H1 (cell line): ENCODE data around the gene SLC15A1. TPM values are rescaled to one million over a fixed set of nuclear protein-coding genes. Genes with fewer than 3 reads are reported as not detected.
A peak's percentile ranks its signal among the peaks of the same experiment; 100 is the strongest.

Experiments used
- CTCF ChIA-PET: fragments of 300-600 bp; sonication (Branson Sonifier 250); formaldehyde crosslinking; loops from one replicate; lab custom pipeline; 2021; ENCODE audit not compliant: partially characterized antibody; lab: Charles Lee
- POLR2A ChIA-PET: fragments of 300-600 bp; sonication (Branson Sonifier 250); formaldehyde crosslinking; loops from one replicate; lab custom pipeline; 2021; ENCODE audit warnings: inconsistent platforms; ENCODE audit not compliant: partially characterized antibody; lab: Charles Lee
- DNase-seq, 2 experiments: peaks; one replicate each; pipeline versions ENCODE4 v3.0.0 to v3.0.0-alpha.2; 2010 to 2022; ENCODE audit warnings: low spot score in 2 of 2, low read depth in 1 of 2, mixed read lengths in 1 of 2
- FAIRE-seq: peaks from 2 replicates; lab custom pipeline; 2011; peaks lifted over from hg19 to GRCh38; lab: Jason Lieb, UNC
- H2AFZ ChIP-seq: 2 replicates; pipeline ENCODE4 v1.8.1; 2012; ENCODE audit warnings: low read length, inconsistent platforms
- H2AK5ac ChIP-seq: 2 replicates; pipeline ENCODE4 v1.6.1; 2013; ENCODE audit warnings: low read depth, low read length
- H2BK120ac ChIP-seq: replicated peaks from 2 replicates; pipeline ENCODE3; 2013; ENCODE audit warnings: low read depth, low read length, inconsistent platforms
- H2BK12ac ChIP-seq: 2 replicates; pipeline ENCODE4 v1.6.1; 2013; ENCODE audit warnings: low read depth, low read length
- H2BK15ac ChIP-seq: 2 replicates; pipeline ENCODE4 v1.6.1; 2013; ENCODE audit warnings: low read length
- H2BK20ac ChIP-seq: 2 replicates; pipeline ENCODE4 v1.6.1; 2013; ENCODE audit warnings: low read length
- H2BK5ac ChIP-seq: 2 replicates; pipeline ENCODE4 v1.6.1; 2013; ENCODE audit warnings: low read depth, low read length
- H3K14ac ChIP-seq: 2 replicates; pipeline ENCODE4 v1.6.1; 2013; ENCODE audit warnings: inconsistent platforms; ENCODE audit not compliant: insufficient read length
- H3K18ac ChIP-seq: 2 replicates; pipeline ENCODE4 v1.6.1; 2013; ENCODE audit warnings: low read length; ENCODE audit errors: extremely low read depth
- H3K23ac ChIP-seq: 2 replicates; pipeline ENCODE4 v1.6.1; 2013; ENCODE audit warnings: inconsistent platforms; ENCODE audit not compliant: insufficient read length
- H3K23me2 ChIP-seq: 2 replicates; pipeline ENCODE4 v1.6.1; 2013; ENCODE audit warnings: low read depth, low read length
- H3K27ac ChIP-seq: 2 replicates; pipeline ENCODE4 v1.6.1; 2011; ENCODE audit warnings: low read depth, low read length, inconsistent platforms
- H3K27me3 ChIP-seq, 4 experiments: replicated peaks in 1 of 4; 1 replicate in 1 of 4; 2 replicates in 3 of 4; pipeline versions ENCODE4 v1.6.1 to v1.8.1; 2011 to 2013; ENCODE audit warnings: low read length in 3 of 4, mild to moderate bottlenecking in 3 of 4, inconsistent platforms in 2 of 4, mixed read lengths in 2 of 4, moderate library complexity in 1 of 4; ENCODE audit not compliant: control insufficient read depth in 3 of 4, insufficient read depth in 3 of 4; ENCODE audit errors: extremely low read depth in 1 of 4
- H3K36me3 ChIP-seq, 4 experiments: 2 replicates each; pipeline versions ENCODE4 v1.6.1 to v1.8.1; 2011 to 2013; ENCODE audit warnings: mild to moderate bottlenecking in 4 of 4, low read length in 3 of 4, moderate library complexity in 2 of 4, control low read depth in 1 of 4, inconsistent platforms in 1 of 4; ENCODE audit not compliant: insufficient read depth in 4 of 4, control insufficient read depth in 2 of 4
- H3K4ac ChIP-seq: replicated peaks from 2 replicates; pipeline ENCODE3; 2013; ENCODE audit warnings: low read length, low read depth, mixed read lengths, inconsistent platforms; ENCODE audit not compliant: insufficient read length
- H3K4me1 ChIP-seq, 4 experiments: replicated peaks in 1 of 4; 1 replicate in 1 of 4; 2 replicates in 3 of 4; pipeline versions ENCODE4 v1.6.1 to v1.8.1; 2011 to 2013; ENCODE audit warnings: low read length in 3 of 4, inconsistent platforms in 2 of 4, mixed read lengths in 1 of 4; ENCODE audit not compliant: insufficient read depth in 4 of 4, control insufficient read depth in 3 of 4
- H3K4me2 ChIP-seq, 2 experiments: 2 replicates each; pipeline versions ENCODE4 v1.6.1 to v1.8.1; 2011 to 2013; ENCODE audit warnings: low read depth in 2 of 2, low read length in 2 of 2, control low read depth in 1 of 2, inconsistent platforms in 1 of 2, mild to moderate bottlenecking in 1 of 2; ENCODE audit not compliant: insufficient read depth in 1 of 2
- H3K4me3 ChIP-seq, 4 experiments: fragments of 200-600, 300-600 bp in 1 of 4; sonication (generic), shearing (Covaris generic), sonication (Bioruptor Twin) in 1 of 4; 2 replicates each; pipeline versions ENCODE4 v1.5.1 to v1.8.1; 2011 to 2016; ENCODE audit warnings: low read length in 4 of 4, low read depth in 3 of 4, control low read depth in 2 of 4, inconsistent platforms in 2 of 4, mild to moderate bottlenecking in 2 of 4, mixed read lengths in 1 of 4, moderate library complexity in 1 of 4; ENCODE audit not compliant: insufficient read depth in 2 of 4; ENCODE audit errors: extremely low read depth in 1 of 4
- H3K56ac ChIP-seq: replicated peaks from 2 replicates; pipeline ENCODE3; 2013; ENCODE audit warnings: low read depth, mild to moderate bottlenecking, mixed read lengths, low read length, inconsistent platforms; ENCODE audit not compliant: insufficient read length
- H3K79me1 ChIP-seq: 2 replicates; pipeline ENCODE4 v1.6.1; 2013; ENCODE audit warnings: low read depth, low read length, control low read depth
- H3K79me2 ChIP-seq, 2 experiments: 2 replicates each; pipeline versions ENCODE4 v1.6.1 to v1.8.1; 2012 to 2013; ENCODE audit warnings: low read length in 2 of 2, mild to moderate bottlenecking in 2 of 2, inconsistent platforms in 1 of 2; ENCODE audit not compliant: insufficient read depth in 2 of 2, control insufficient read depth in 1 of 2
- H3K9ac ChIP-seq, 4 experiments: replicated peaks in 1 of 4; 1 replicate in 1 of 4; 2 replicates in 3 of 4; pipeline versions ENCODE4 v1.6.1 to v1.8.1; 2011 to 2013; ENCODE audit warnings: low read depth in 3 of 4, low read length in 3 of 4, control low read depth in 2 of 4, mild to moderate bottlenecking in 2 of 4, moderate library complexity in 2 of 4, inconsistent platforms in 1 of 4; ENCODE audit errors: extremely low read depth in 1 of 4
- H3K9me3 ChIP-seq, 2 experiments: 2 replicates each; pipeline versions ENCODE4 v1.6.1 to v1.8.1; 2012 to 2013; ENCODE audit warnings: mild to moderate bottlenecking in 2 of 2, moderate library complexity in 2 of 2, control low read depth in 1 of 2, inconsistent platforms in 1 of 2, low read depth in 1 of 2, low read length in 1 of 2, mixed read lengths in 1 of 2; ENCODE audit not compliant: insufficient read depth in 2 of 2
- H4K20me1 ChIP-seq, 2 experiments: replicated peaks in 1 of 2; 2 replicates each; pipeline versions ENCODE3 to v1.8.1; 2011 to 2013; ENCODE audit warnings: inconsistent platforms in 2 of 2, low read length in 2 of 2, mild to moderate bottlenecking in 1 of 2; ENCODE audit not compliant: insufficient read depth in 2 of 2, control insufficient read depth in 1 of 2
- H4K5ac ChIP-seq: 2 replicates; pipeline ENCODE4 v1.6.1; 2013; ENCODE audit warnings: low read length, low read depth, mixed read lengths, inconsistent platforms; ENCODE audit not compliant: insufficient read length
- H4K8ac ChIP-seq: 2 replicates; pipeline ENCODE4 v1.8.0; 2013; ENCODE audit warnings: mild to moderate bottlenecking, moderate library complexity, low read length, inconsistent platforms; ENCODE audit not compliant: insufficient read depth; ENCODE audit errors: extremely low read depth
- H4K91ac ChIP-seq: replicated peaks from 2 replicates; pipeline ENCODE3; 2013; ENCODE audit warnings: low read length, mixed read lengths, inconsistent platforms; ENCODE audit not compliant: insufficient read length
- CBX5 ChIP-seq: fragments of 300-800, 300-1000 bp; sonication (generic); IDR thresholded peaks from 2 replicates; pipeline ENCODE4 v1.7.1; 2016; ENCODE audit warnings: antibody characterized with exemption, low read length, low read depth
- CBX8 ChIP-seq: fragments of 300-800, 300-1000 bp; sonication (generic); IDR thresholded peaks from 2 replicates; pipeline ENCODE4 v1.7.1; 2016; ENCODE audit warnings: low read depth, low read length, borderline replicate concordance
- EGR1 ChIP-seq: IDR thresholded peaks from 2 replicates; pipeline ENCODE4 v1.6.1; 2011; ENCODE audit warnings: low read depth, low read length, borderline replicate concordance
- GABPA ChIP-seq: IDR thresholded peaks from 2 replicates; pipeline ENCODE4 v1.6.1; 2011; ENCODE audit warnings: mild to moderate bottlenecking, low read length, moderate library complexity, borderline replicate concordance; ENCODE audit not compliant: insufficient read depth
- WGBS, 2 experiments: shearing (Covaris generic) in 1 of 2; methylation state at CpG; one replicate each; pipeline versions ENCODE4 v1.1.6 to v1.1.7; 2013 to 2015; ENCODE audit warnings: low lambda C conversion rate in 2 of 2, mixed read lengths in 2 of 2, inconsistent platforms in 1 of 2, low coverage in 1 of 2, missing lambda C conversion rate in 1 of 2; ENCODE audit not compliant: insufficient replicate concordance in 2 of 2, insufficient coverage in 1 of 2, insufficient read length in 1 of 2; ENCODE audit errors: extremely low coverage in 1 of 2, missing lambda C conversion rate in 1 of 2; 5-methylcytosine and 5-hydroxymethylcytosine counted together
- long read RNA-seq, 2 experiments: library from RNA in 1 of 2; library from capped mRNA in 1 of 2; stranded (forward); transcript quantifications; one replicate each; pipeline ENCODE4 v2.0.0, GENCODE V29; 2021; ENCODE audit warnings: inconsistent platforms in 1 of 2
- polyA minus RNA-seq, 3 experiments: library from RNA; depleted of rRNA, polyadenylated mRNA; stranded (reverse); fragments of >200 nt; gene quantifications; 1 replicate in 2 of 3; 2 replicates in 1 of 3; pipeline ENCODE4 v1.2.3, GENCODE V29; 2011
- polyA plus RNA-seq, 7 experiments: library from polyadenylated mRNA; depleted of rRNA in 3 of 7; stranded (reverse) in 5 of 7; unstranded in 2 of 7; fragments of >200 nt in 5 of 7; fragments of 200-250 nt in 2 of 7; gene quantifications; 1 replicate in 5 of 7; 2 replicates in 1 of 7; 4 replicates in 1 of 7; pipeline versions ENCODE4 v1.2.1 to v1.2.3, GENCODE V29; 2011 to 2013; ENCODE audit warnings: missing spikeins in 2 of 7, mixed read lengths in 2 of 7
- total RNA-seq: library from RNA; stranded (reverse); fragmentation: NEBNext Ultra II Directional; extraction: Animal tissue kit (Norgen Biotek cat#: 25700); gene quantifications from 2 replicates; pipeline ENCODE4 v1.2.1, GENCODE V29; 2021

The SLC15A1 gene, protein sequence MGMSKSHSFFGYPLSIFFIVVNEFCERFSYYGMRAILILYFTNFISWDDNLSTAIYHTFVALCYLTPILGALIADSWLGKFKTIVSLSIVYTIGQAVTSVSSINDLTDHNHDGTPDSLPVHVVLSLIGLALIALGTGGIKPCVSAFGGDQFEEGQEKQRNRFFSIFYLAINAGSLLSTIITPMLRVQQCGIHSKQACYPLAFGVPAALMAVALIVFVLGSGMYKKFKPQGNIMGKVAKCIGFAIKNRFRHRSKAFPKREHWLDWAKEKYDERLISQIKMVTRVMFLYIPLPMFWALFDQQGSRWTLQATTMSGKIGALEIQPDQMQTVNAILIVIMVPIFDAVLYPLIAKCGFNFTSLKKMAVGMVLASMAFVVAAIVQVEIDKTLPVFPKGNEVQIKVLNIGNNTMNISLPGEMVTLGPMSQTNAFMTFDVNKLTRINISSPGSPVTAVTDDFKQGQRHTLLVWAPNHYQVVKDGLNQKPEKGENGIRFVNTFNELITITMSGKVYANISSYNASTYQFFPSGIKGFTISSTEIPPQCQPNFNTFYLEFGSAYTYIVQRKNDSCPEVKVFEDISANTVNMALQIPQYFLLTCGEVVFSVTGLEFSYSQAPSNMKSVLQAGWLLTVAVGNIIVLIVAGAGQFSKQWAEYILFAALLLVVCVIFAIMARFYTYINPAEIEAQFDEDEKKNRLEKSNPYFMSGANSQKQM
- total RNA-seq (2.4 and 2.6 TPM in 2 replicates), polyA plus RNA-seq (2011; rRNA removed) (1.3 and 1.5 TPM in 2 replicates), polyA minus RNA-seq (2011; rRNA and poly(A)+ RNA removed) (2.9 and 4.6 TPM in 2 replicates)
- polyA plus RNA-seq (2011; cell fraction: cytosol; rRNA removed), result 1.2 TPM
- polyA plus RNA-seq (2011; cell fraction: nucleus; rRNA removed), result 2.1 TPM
- 1.8 to 2.2 TPM (median 1.9 TPM) in 4 replicates for polyA plus RNA-seq (2012, experiment 1 of 2)
- polyA plus RNA-seq (2012, experiment 2 of 2), result 0.43 TPM
- polyA plus RNA-seq (2013, experiment 1 of 2), result 3.6 TPM
- polyA plus RNA-seq (2013, experiment 2 of 2), result 3.2 TPM
- polyA minus RNA-seq (2011; cell fraction: cytosol; rRNA and poly(A)+ RNA removed), result 1.2 TPM
- 2.7 TPM for polyA minus RNA-seq (2011; cell fraction: nucleus; rRNA and poly(A)+ RNA removed)
- long read RNA-seq, experiment 1, partial matches to known transcripts, result 1 of 1 reads
- long read RNA-seq, experiment 1, other reads (novel, unspliced or antisense), result 0 of 1 reads
- long read RNA-seq, experiment 2, result 0 reads

DNA sequence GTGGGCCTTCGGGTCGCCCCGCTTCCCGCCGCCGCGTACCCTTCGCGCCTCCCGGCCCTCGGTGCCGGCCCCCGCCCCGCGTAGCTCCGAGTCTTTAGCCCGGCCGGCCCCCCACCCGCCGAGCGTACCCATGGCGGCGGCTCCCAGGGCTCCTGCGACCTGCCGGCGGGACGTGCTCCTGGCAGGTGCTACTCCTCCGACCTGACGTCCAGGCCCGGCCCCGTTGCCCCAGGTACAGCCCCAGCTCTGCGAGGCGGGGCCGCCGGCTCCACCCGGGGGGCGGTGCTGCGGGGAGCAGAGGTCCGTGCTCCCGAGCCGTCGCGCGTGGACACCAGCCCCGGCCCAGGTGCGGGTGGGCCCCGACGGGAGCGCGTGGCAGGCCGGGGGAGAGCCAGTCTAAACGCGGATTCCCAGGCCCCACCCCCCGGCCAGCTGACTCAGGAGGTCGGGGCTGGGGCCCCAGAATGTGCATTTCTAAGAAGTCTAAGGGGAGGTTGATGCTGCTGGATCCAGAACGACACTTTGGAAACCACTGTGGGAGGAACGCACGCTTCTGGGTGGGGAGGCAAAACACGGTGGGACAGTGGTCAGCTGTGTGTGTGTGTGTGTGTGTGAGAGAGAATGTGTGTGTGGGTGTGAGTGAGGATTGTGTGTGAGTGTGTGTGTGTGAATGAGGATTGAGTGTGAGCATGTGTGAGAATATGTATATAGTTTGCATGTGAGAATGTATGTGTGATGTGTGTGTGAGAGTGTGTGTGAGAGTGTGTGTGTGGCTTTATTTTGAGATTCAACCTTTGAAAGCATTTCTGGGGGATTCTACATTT, at the start of gene SLC15A1:
Gene SLC15A1 (minus strand): TSS at position 206 of the 824 bp plus-strand sequence. CDS start 74 bp downstream, at position 132.
- no peak within 1 kb of the TSS for H2BK120ac ChIP-seq
- no peak within 1 kb of the TSS for H3K27ac ChIP-seq
- H3K27me3 ChIP-seq, result peaks cover 0 to 23% (median 16%) of the 10 kb centered on the region in 4 experiments; a peak in 6 of 7 replicates
- H2BK12ac ChIP-seq, result no peak within 1 kb of the TSS; the same call in 1 of the 2 replicates
- H3K4me2 ChIP-seq, result peak within 1 kb of the TSS; percentile 74 to 79
- no peaks in the 10 kb centered on the region for H3K79me2 ChIP-seq
- H3K23me2 ChIP-seq, result peaks cover 13% of the 10 kb centered on the region; the same call in 1 of the 2 replicates
- peak within 1 kb of the TSS; percentile 68; the same call in 1 of the 2 replicates for H3K18ac ChIP-seq
- peak within 1 kb of the TSS; percentile 36 to 61 (median 42) for H3K4me3 ChIP-seq
- no peak within 1 kb of the TSS for H3K23ac ChIP-seq
- H2BK5ac ChIP-seq, result no peak within 1 kb of the TSS
- H3K14ac ChIP-seq, result no peak within 1 kb of the TSS
- FAIRE-seq, result no peak
- no peaks in the 10 kb centered on the region for H4K20me1 ChIP-seq
- H2BK15ac ChIP-seq, result peak within 1 kb of the TSS; percentile 88; the same call in 1 of the 2 replicates
- CTCF ChIA-PET, result interaction anchor here (1.2 to 1.4 kb wide), 3 partner anchors 12 to 81 kb away, joined by 3 to 5 read pairs (median 4); no protein-coding TSS in a partner anchor
- H3K79me1 ChIP-seq, result no peaks in the 10 kb centered on the region
- H3K56ac ChIP-seq, result no peak within 1 kb of the TSS
- DNase-seq, result peak in 1 of 2 experiments; percentile 65
- POLR2A ChIA-PET, result interaction anchor here (1.3 to 2.0 kb wide), 2 partner anchors 11 to 25 kb away, joined by 3 to 8 read pairs; no protein-coding TSS in a partner anchor
- H4K91ac ChIP-seq, result no peak within 1 kb of the TSS
- peaks cover 0 to 10% (median 6%) of the 10 kb centered on the region in 4 experiments; a peak in 4 of 7 replicates for H3K4me1 ChIP-seq
- no peak within 1 kb of the TSS for H4K5ac ChIP-seq
- peak within 1 kb of the TSS; percentile 68 for H4K8ac ChIP-seq
- H3K36me3 ChIP-seq, result no peaks in the 10 kb centered on the region
- 30% methylated on average over 19 of the region's 59 CpGs; no CpG with 5 or more reads in 1 of the 2 experiments for WGBS, 2 experiments
- no peaks in the 10 kb centered on the region for H3K9me3 ChIP-seq
- H2BK20ac ChIP-seq, result peak within 1 kb of the TSS; percentile 55; the same call in 1 of the 2 replicates
- H3K9ac ChIP-seq, result no peak within 1 kb of the TSS
- no peak within 1 kb of the TSS for H2AK5ac ChIP-seq
- peak within 1 kb of the TSS; percentile 91 for H3K4ac ChIP-seq
- H2AFZ ChIP-seq, result peak within 1 kb of the TSS; percentile 18; the same call in 1 of the 2 replicates
- TF ChIP-seq GABPA (no peak), EGR1 (no peak), CBX5 (no peak), CBX8 (no peak)
